Measurements from ENCODE around the gene KCNS1.

DNA sequence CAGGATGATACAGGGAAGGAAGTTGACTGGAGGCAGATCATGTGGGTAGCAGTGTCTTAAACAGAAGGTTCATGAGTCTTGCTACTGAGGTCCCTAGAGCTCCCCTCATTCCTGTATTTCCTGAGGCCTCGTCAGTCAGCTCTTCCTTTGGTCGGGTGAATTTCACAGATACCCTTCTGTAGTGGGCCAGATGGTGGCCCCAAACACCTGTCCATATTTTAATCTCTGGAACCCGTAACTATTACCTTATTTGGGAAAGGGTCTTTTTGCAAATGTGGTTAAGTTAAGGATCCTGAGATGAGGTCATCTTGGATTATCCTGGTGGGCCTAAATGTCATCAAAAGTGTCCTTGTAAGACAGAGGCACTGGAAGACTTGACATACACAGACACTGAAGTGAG, 9.6 kb downstream of the KCNS1 start:
- TF ChIP-seq, protein P1, sequence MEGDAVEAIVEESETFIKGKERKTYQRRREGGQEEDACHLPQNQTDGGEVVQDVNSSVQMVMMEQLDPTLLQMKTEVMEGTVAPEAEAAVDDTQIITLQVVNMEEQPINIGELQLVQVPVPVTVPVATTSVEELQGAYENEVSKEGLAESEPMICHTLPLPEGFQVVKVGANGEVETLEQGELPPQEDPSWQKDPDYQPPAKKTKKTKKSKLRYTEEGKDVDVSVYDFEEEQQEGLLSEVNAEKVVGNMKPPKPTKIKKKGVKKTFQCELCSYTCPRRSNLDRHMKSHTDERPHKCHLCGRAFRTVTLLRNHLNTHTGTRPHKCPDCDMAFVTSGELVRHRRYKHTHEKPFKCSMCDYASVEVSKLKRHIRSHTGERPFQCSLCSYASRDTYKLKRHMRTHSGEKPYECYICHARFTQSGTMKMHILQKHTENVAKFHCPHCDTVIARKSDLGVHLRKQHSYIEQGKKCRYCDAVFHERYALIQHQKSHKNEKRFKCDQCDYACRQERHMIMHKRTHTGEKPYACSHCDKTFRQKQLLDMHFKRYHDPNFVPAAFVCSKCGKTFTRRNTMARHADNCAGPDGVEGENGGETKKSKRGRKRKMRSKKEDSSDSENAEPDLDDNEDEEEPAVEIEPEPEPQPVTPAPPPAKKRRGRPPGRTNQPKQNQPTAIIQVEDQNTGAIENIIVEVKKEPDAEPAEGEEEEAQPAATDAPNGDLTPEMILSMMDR (IDR thresholded peaks at IDR 0.05; ENCODE audit: insufficient read depth, low read length) = no peak
- TF ChIP-seq POLR2AphosphoS5 (IDR thresholded peaks at IDR 0.05; ENCODE audit: low read depth) = no peak
